K562 (cell line): ENCODE results near the gene IL10. TPM values are rescaled to one million over a fixed set of nuclear protein-coding genes. Genes with fewer than 3 reads are reported as not detected.

Experiments used
- ASH1L ChIP-seq: fragments of 450-650 bp; IDR thresholded peaks from 2 replicates; pipeline ENCODE4 v1.6.1; 2018; ENCODE audit warnings: borderline replicate concordance, mild to moderate bottlenecking, low read depth; ENCODE audit not compliant: partially characterized antibody
- CTCFL ChIP-seq: IDR thresholded peaks from 2 replicates; pipeline ENCODE4 v1.6.1; 2011; ENCODE audit warnings: borderline replicate concordance, low read depth, mild to moderate bottlenecking, moderate library complexity, low read length; ENCODE audit not compliant: insufficient read depth, poor library complexity, severe bottlenecking
- ETV5 ChIP-seq: sonication (generic); formaldehyde crosslinking; IDR thresholded peaks from 2 replicates; pipeline ENCODE4 v1.4.0; 2020; ENCODE audit warnings: low read depth, mild to moderate bottlenecking, missing genetic modification reagents
- HOXB6 ChIP-seq: fragments of 250-450 bp; sonication (Bioruptor Pico); IDR thresholded peaks from 2 replicates; pipeline ENCODE4 v1.5.1; 2022; ENCODE audit warnings: mild to moderate bottlenecking, borderline replicate concordance
- MAFK ChIP-seq: IDR thresholded peaks from 2 replicates; pipeline ENCODE4 v1.6.1; 2011; ENCODE audit warnings: low read length, improper control_type of control experiment
- MEF2D ChIP-seq: conservative IDR thresholded peaks from 2 replicates; pipeline ENCODE4 v1.6.1; 2016; ENCODE audit warnings: low read depth, missing genetic modification characterization, missing compliant biosample characterization
- NFXL1 ChIP-seq: fragments of 450-650 bp; formaldehyde crosslinking; IDR thresholded peaks from 2 replicates; pipeline ENCODE4 v1.4.0; 2021; ENCODE audit warnings: mild to moderate bottlenecking
- POLR2AphosphoS5 ChIP-seq: IDR thresholded peaks from 2 replicates; pipeline ENCODE4 v1.6.1; 2011; ENCODE audit warnings: mild to moderate bottlenecking, low read depth, low read length, moderate library complexity; ENCODE audit not compliant: control insufficient read depth, insufficient read depth
- SAP30 ChIP-seq: fragments of 200-600 bp; sonication (generic); IDR thresholded peaks from 2 replicates; pipeline ENCODE4 v1.6.1; 2012; ENCODE audit warnings: borderline replicate concordance, low read depth, mild to moderate bottlenecking, moderate library complexity, low read length, control low read depth, inconsistent platforms; ENCODE audit not compliant: insufficient read depth, poor library complexity, severe bottlenecking
- ZBTB40 ChIP-seq, 2 experiments: fragments of 450-650 bp in 1 of 2; sonication (generic) in 1 of 2; formaldehyde crosslinking in 1 of 2; IDR thresholded peaks; 2 replicates each; pipeline versions ENCODE4 v1.7.1 to v1.9.0; 2016 to 2022; ENCODE audit warnings: inconsistent platforms in 1 of 2, mild to moderate bottlenecking in 1 of 2, missing genetic modification reagents in 1 of 2
- ZFPM2 ChIP-seq: fragments of 250-450 bp; sonication (Bioruptor Pico); IDR thresholded peaks from 2 replicates; pipeline ENCODE4 v1.5.1; 2022; ENCODE audit warnings: mild to moderate bottlenecking
- polyA plus RNA-seq, 8 experiments: library from polyadenylated mRNA; depleted of rRNA in 4 of 8; stranded (reverse) in 5 of 8; unstranded in 3 of 8; fragments of >200 nt; fragmentation: Nextera tagmentation in 2 of 8; fragmentation: Illumina TruSeq in 1 of 8; extraction: Ambion mirVana in 2 of 8; extraction: Trizol in 1 of 8; gene quantifications; 2 replicates each; pipeline versions ENCODE4 v1.2.1 to v1.2.3, GENCODE V29; 2011 to 2014; ENCODE audit warnings: inconsistent platforms in 1 of 8, missing spikeins in 1 of 8
- total RNA-seq, 7 experiments: library from RNA; depleted of rRNA in 6 of 7; stranded (reverse); fragments of >200 nt in 6 of 7; fragmentation: Illumina TruSeq in 2 of 7; extraction: Trizol in 2 of 7; gene quantifications; 2 replicates each; pipeline versions ENCODE4 v1.2.1 to v1.2.3, GENCODE V29; 2011 to 2021; ENCODE audit warnings: low replicate concordance in 1 of 7
- TF ChIP-seq, protein P1 (sequence below): sonication (generic); formaldehyde crosslinking; IDR thresholded peaks from 2 replicates; pipeline ENCODE4 v1.8.1; 2023; ENCODE audit warnings: mild to moderate bottlenecking, missing genetic modification reagents

IL10 gene
- total and polyA plus RNA-seq, 9 of the 15 experiments (the other 6 are each of a cell fraction or from before 2014, with no cell fraction given), result 0.29 TPM; not detected in 8

- TF ChIP-seq CTCFL (no peak), ASH1L (no peak), HOXB6 (no peak), MEF2D (tag) (no peak), ZFPM2 (CRISPR knock-in tag) (no peak), ZBTB40 (IDR thresholded peaks at IDR 0.05) (no peak), ZBTB40 (CRISPR knock-in tag; IDR thresholded peaks at IDR 0.05) (no peak), POLR2AphosphoS5 (no peak), NFXL1 (CRISPR knock-in tag) (no peak), ETV5 (0 out of 2 replicates have a peak, but pooled peaks have one; percentile 10), MAFK (no peak), SAP30 (no peak)
- TF ChIP-seq, protein P1, sequence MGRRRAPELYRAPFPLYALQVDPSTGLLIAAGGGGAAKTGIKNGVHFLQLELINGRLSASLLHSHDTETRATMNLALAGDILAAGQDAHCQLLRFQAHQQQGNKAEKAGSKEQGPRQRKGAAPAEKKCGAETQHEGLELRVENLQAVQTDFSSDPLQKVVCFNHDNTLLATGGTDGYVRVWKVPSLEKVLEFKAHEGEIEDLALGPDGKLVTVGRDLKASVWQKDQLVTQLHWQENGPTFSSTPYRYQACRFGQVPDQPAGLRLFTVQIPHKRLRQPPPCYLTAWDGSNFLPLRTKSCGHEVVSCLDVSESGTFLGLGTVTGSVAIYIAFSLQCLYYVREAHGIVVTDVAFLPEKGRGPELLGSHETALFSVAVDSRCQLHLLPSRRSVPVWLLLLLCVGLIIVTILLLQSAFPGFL (CRISPR knock-in tag), result no peak
Observed at GRCh38 chr1:206738370-206739366, 33.6 kb downstream of the IL10 start (continued).
